ENCODE measurements around the gene BACH2. TPM values are rescaled to one million over a fixed set of nuclear protein-coding genes. Genes with fewer than 3 reads are reported as not detected.

BACH2 gene
- total RNA-seq, 4 donors from 2014 or later = 8.5 to 20.0 (median 13.3) TPM

GRCh38 chr6:89987830-89988229 is 308.8 kb downstream of the BACH2 start:
- H3K36me3 ChIP-seq = no peaks in the 10 kb centered on the region
- H3K9me3 ChIP-seq = no peaks in the 10 kb centered on the region
- DNase-seq (ENCODE audit: low spot score in 2 of 2) = no peak
- no peak overlapping the region for H3K4me3 ChIP-seq
- peaks cover 3% of the 10 kb centered on the region for H3K4me1 ChIP-seq
- WGBS = 71% methylated on average over 2 of the region's 2 CpGs
- TF ChIP-seq POLR2AphosphoS5 (IDR thresholded peaks at IDR 0.05) (no peak), CTCF (IDR thresholded peaks at IDR 0.05) (no peak), EP300 (IDR thresholded peaks at IDR 0.05) (no peak), POLR2A (IDR thresholded peaks at IDR 0.05) (no peak)
- H3K27me3 ChIP-seq = no peaks in the 10 kb centered on the region
- H3K27ac ChIP-seq = no peak overlapping the region

GRCh38 chr6:89987140-89987539 is 309.5 kb downstream of the BACH2 start:
- peaks cover 3% of the 10 kb centered on the region for H3K4me1 ChIP-seq
- no peaks in the 10 kb centered on the region for H3K36me3 ChIP-seq
- no peaks in the 10 kb centered on the region for H3K9me3 ChIP-seq
- no peak overlapping the region for H3K4me3 ChIP-seq
- TF ChIP-seq POLR2AphosphoS5 (IDR thresholded peaks at IDR 0.05) (no peak), POLR2A (IDR thresholded peaks at IDR 0.05) (no peak), EP300 (IDR thresholded peaks at IDR 0.05) (no peak), CTCF (IDR thresholded peaks at IDR 0.05) (no peak)
- 85% methylated on average over 3 of the region's 3 CpGs for WGBS
- no peak for DNase-seq (ENCODE audit: low spot score in 2 of 2)
- H3K27me3 ChIP-seq = no peaks in the 10 kb centered on the region
- H3K27ac ChIP-seq = no peak overlapping the region

- no peak for DNase-seq (ENCODE audit: low spot score in 2 of 2)
- no peaks in the 10 kb centered on the region for H3K36me3 ChIP-seq
- peaks cover 3% of the 10 kb centered on the region for H3K4me1 ChIP-seq
- no peak overlapping the region for H3K4me3 ChIP-seq
- no peaks in the 10 kb centered on the region for H3K27me3 ChIP-seq
- WGBS = 91% methylated on average over 3 of the region's 3 CpGs
- H3K27ac ChIP-seq = no peak overlapping the region
- no peak for TF ChIP-seq POLR2AphosphoS5 (IDR thresholded peaks at IDR 0.05)
- no peak for TF ChIP-seq CTCF (IDR thresholded peaks at IDR 0.05)
- TF ChIP-seq EP300 (IDR thresholded peaks at IDR 0.05) = no peak
- no peak for TF ChIP-seq POLR2A (IDR thresholded peaks at IDR 0.05)
- H3K9me3 ChIP-seq = no peaks in the 10 kb centered on the region
Measured at GRCh38 chr6:89986650-89987074, 310.0 kb downstream of the BACH2 start.

- no peak for DNase-seq (ENCODE audit: low spot score in 2 of 2)
Measured at GRCh38 chr6:89985751-89986493, 310.7 kb downstream of the BACH2 start.

More at GRCh38 chr6:89985751-89986493, 310.7 kb downstream of the BACH2 start:
- H3K36me3 ChIP-seq = no peaks in the 10 kb centered on the region
- H3K27ac ChIP-seq = no peak overlapping the region
- 81% methylated on average over 11 of the region's 11 CpGs for WGBS
- no peak overlapping the region for H3K4me3 ChIP-seq
- TF ChIP-seq CTCF (IDR thresholded peaks at IDR 0.05) = no peak
- no peak for TF ChIP-seq POLR2A (IDR thresholded peaks at IDR 0.05)
- no peak for TF ChIP-seq POLR2AphosphoS5 (IDR thresholded peaks at IDR 0.05)
- no peak for TF ChIP-seq EP300 (IDR thresholded peaks at IDR 0.05)
- peaks cover 3% of the 10 kb centered on the region for H3K4me1 ChIP-seq
- H3K27me3 ChIP-seq = no peaks in the 10 kb centered on the region
- H3K9me3 ChIP-seq = no peaks in the 10 kb centered on the region
